ENCODE measurements around the gene KRTAP5-10. TPM values are rescaled to one million over a fixed set of nuclear protein-coding genes. Genes with fewer than 3 reads are reported as not detected.

KRTAP5-10 gene
- total and polyA plus RNA-seq, 2 of the 8 experiments (the other 6 are each of a cell fraction or from before 2014, with no cell fraction given) = 0.12 TPM; not detected in 1

GRCh38 chr11:71574418-71574817 lies 9.1 kb downstream of the KRTAP5-10 start:
- Histone ChIP-seq H3K23me2 (ENCODE audit: low read depth, low read length) (peaks cover 8% of the 10 kb centered on the region; the same call in 1 of the 2 replicates), H2AK5ac (ENCODE audit: low read depth, low read length) (no peak overlapping the region), H4K20me1 (replicated peaks in 1 of 2; ENCODE audit: control insufficient read depth in 1 of 2, insufficient read depth in 2 of 2, low read length in 2 of 2) (peaks cover 0 to 9% of the 10 kb centered on the region in 2 experiments), H3K4me2 (ENCODE audit: insufficient read depth in 1 of 2, low read depth in 2 of 2, low read length in 2 of 2) (no peak overlapping the region), H4K5ac (ENCODE audit: insufficient read length, low read depth, low read length) (no peak overlapping the region), H3K56ac (replicated peaks; ENCODE audit: insufficient read length, low read depth, low read length) (no peak overlapping the region), H2AFZ (ENCODE audit: low read length) (no peak overlapping the region), H3K4me3 (ENCODE audit: extremely low read depth in 1 of 4, insufficient read depth in 2 of 4, low read depth in 3 of 4, low read length in 4 of 4) (no peak overlapping the region), H2BK15ac (ENCODE audit: low read length) (no peak overlapping the region), H3K14ac (ENCODE audit: insufficient read length) (no peak overlapping the region), H2BK120ac (replicated peaks; ENCODE audit: low read depth, low read length) (no peak overlapping the region), H3K79me1 (ENCODE audit: low read depth, low read length) (no peaks in the 10 kb centered on the region), H2BK12ac (ENCODE audit: low read depth, low read length) (no peak overlapping the region), H2BK5ac (ENCODE audit: low read depth, low read length) (no peak overlapping the region), H4K91ac (replicated peaks; ENCODE audit: insufficient read length, low read length) (no peak overlapping the region), H3K4me1 (replicated peaks in 1 of 4; ENCODE audit: control insufficient read depth in 3 of 4, insufficient read depth in 4 of 4, low read length in 3 of 4) (peaks cover 0 to 2% (median 0%) of the 10 kb centered on the region in 4 experiments; a peak in 2 of 7 replicates), H3K36me3 (ENCODE audit: control insufficient read depth in 2 of 4, insufficient read depth in 4 of 4, low read length in 3 of 4) (no peaks in the 10 kb centered on the region), H3K9ac (replicated peaks in 1 of 4; ENCODE audit: extremely low read depth in 1 of 4, low read depth in 3 of 4, low read length in 3 of 4) (no peak overlapping the region), H3K27me3 (replicated peaks in 1 of 4; ENCODE audit: control insufficient read depth in 3 of 4, extremely low read depth in 1 of 4, insufficient read depth in 3 of 4, low read length in 3 of 4) (no peaks in the 10 kb centered on the region; a peak in 1 of 7 replicates), H3K79me2 (ENCODE audit: control insufficient read depth in 1 of 2, insufficient read depth in 2 of 2, low read length in 2 of 2) (no peaks in the 10 kb centered on the region; a peak in 1 of 4 replicates), H3K18ac (ENCODE audit: extremely low read depth, low read length) (no peak overlapping the region), H2BK20ac (ENCODE audit: low read length) (no peak overlapping the region), H3K4ac (replicated peaks; ENCODE audit: insufficient read length, low read depth, low read length) (no peak overlapping the region), H3K9me3 (ENCODE audit: insufficient read depth in 2 of 2, low read depth in 1 of 2, low read length in 1 of 2) (no peaks in the 10 kb centered on the region), H3K23ac (ENCODE audit: insufficient read length) (no peak overlapping the region), H3K27ac (ENCODE audit: low read depth, low read length) (no peak overlapping the region), H4K8ac (ENCODE audit: extremely low read depth, insufficient read depth, low read length) (no peak overlapping the region)
- 75% methylated on average over 5 of the region's 5 CpGs; no CpG with 5 or more reads in 1 of the 2 experiments for WGBS, 2 experiments (ENCODE audit: extremely low coverage in 1 of 2, insufficient coverage in 1 of 2, insufficient read length in 1 of 2, insufficient replicate concordance in 2 of 2, low coverage in 1 of 2, low lambda C conversion rate in 2 of 2, missing lambda C conversion rate in 1 of 2)
- CTCF ChIA-PET (ENCODE audit: partially characterized antibody) = interaction anchor here (0.6 to 5.4 kb wide), 2 partner anchors 10 to 171 kb away, joined by 3 to 37 read pairs; partner anchors contain the start of gene KRTAP5-10
- POLR2A ChIA-PET (ENCODE audit: partially characterized antibody) = no interaction called here
- no peak for DNase-seq (ENCODE audit: low read depth in 1 of 2, low spot score in 2 of 2)
- FAIRE-seq = no peak
- no peak for TF ChIP-seq TBP (IDR thresholded peaks at IDR 0.05; ENCODE audit: low read depth, low read length)
